Mononuclear cell (primary cell): ENCODE measurements around the gene MCOLN1. TPM values are rescaled to one million over a fixed set of nuclear protein-coding genes. Genes with fewer than 3 reads are reported as not detected.

Experiments
- H3K27me3 ChIP-seq: 2 replicates; pipeline ENCODE4 v1.6.0; 2011; ENCODE audit warnings: low read length, control low read depth; ENCODE audit not compliant: insufficient read depth
- H3K4me1 ChIP-seq: 2 replicates; pipeline ENCODE4 v1.5.1; 2011; ENCODE audit warnings: mild to moderate bottlenecking, low read length, control low read depth; ENCODE audit not compliant: insufficient read depth
- H3K4me3 ChIP-seq: 2 replicates; pipeline ENCODE4 v1.5.1; 2011; ENCODE audit warnings: mild to moderate bottlenecking, low read length, moderate library complexity
- H3K9me3 ChIP-seq: 2 replicates; pipeline ENCODE4 v1.5.1; 2011; ENCODE audit warnings: low read depth, mild to moderate bottlenecking, control low read depth, low read length
- total RNA-seq: library from RNA; depleted of rRNA; stranded (reverse); fragments of >200 nt; gene quantifications from one replicate; pipeline ENCODE4 v1.2.3, GENCODE V29; 2012

The MCOLN1 gene
- total RNA-seq, 1 donor = 7.9 TPM

DNA sequence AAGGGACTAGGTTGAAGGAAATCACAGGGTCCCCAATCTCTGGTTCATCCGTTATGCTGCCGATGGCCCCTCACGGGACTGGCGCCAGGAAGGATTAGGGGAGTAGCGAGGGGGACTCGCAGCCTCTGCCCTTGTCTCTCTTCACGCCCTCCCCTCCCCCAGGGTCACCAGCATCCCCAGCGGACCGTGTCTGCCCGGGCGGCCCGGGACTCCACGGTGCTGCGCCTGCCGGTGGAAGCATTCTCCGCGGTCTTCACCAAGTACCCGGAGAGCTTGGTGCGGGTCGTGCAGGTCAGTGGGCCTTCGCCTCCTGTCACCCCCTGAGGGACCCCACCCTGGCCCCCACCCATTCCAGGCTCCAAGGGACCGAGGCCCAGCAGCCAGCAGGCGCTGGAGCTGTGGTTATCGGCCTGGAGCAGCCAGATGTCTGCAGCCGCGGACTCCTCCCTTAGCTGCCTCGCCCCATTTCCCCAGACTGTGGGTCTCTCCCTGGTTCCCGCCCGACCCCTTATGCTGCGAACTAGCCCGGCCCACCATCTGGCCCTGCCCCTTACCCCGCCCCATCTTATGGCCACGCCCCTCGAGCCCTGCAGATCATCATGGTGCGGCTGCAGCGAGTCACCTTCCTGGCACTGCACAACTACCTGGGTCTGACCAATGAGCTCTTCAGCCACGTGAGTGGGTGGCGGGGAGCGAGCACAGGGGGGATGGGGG is 18.5 kb downstream of the MCOLN1 start:
- Histone ChIP-seq H3K4me1 (peaks cover 52% of the 10 kb centered on the region), H3K27me3 (no peaks in the 10 kb centered on the region), H3K4me3 (no peak overlapping the region), H3K9me3 (no peaks in the 10 kb centered on the region)

DNA sequence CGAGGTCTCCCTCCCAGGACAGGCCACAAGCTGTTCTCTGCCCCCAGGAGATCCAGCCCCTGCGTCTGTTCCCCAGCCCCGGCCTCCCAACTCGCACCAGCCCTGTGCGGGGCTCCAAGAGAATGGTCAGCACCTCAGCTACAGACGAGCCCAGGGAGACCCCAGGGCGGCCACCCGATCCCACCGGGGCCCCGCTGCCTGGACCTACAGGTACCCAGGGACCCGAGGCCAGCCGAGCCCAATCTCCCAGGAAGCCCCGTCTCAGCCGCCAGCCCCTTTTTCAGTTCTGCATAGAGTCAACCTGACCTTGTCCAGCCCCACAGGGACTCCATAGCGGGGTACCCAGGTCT is 19.0 kb downstream of the MCOLN1 start:
- Histone ChIP-seq H3K4me1 (peaks cover 52% of the 10 kb centered on the region), H3K27me3 (no peaks in the 10 kb centered on the region), H3K9me3 (no peaks in the 10 kb centered on the region), H3K4me3 (no peak overlapping the region)

DNA sequence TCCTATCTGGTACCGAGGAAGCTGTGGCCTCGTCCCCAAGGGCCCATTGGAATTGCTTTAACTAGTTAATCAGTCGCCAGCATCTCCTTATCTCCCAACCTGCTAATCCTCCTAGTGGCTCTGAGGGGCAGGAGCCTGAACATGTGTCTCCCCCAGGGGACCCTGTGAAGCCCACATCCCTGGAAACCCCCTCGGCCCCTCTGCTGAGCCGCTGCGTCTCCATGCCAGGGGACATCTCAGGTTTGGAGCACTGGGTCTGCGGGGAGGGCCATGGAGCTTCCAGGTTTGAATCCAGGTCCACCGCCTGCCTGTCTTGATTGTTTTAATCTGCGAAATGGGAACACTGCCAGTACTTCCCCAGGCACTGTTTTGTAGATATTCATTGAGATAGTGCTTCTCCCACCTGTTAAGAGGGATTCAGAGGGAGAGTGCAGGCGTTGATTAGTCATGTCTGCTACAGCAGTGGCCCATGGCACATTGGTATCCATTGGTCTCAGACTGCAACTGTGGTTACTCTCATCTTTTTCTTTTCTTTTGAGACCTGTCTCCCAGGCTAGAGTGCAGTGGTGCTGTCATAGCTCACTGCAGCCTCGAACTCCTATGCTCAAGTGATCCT is 19.5 kb downstream of the MCOLN1 start:
- no peaks in the 10 kb centered on the region for H3K27me3 ChIP-seq
- H3K9me3 ChIP-seq = no peaks in the 10 kb centered on the region
- no peak overlapping the region for H3K4me3 ChIP-seq
- H3K4me1 ChIP-seq = peaks cover 51% of the 10 kb centered on the region

DNA sequence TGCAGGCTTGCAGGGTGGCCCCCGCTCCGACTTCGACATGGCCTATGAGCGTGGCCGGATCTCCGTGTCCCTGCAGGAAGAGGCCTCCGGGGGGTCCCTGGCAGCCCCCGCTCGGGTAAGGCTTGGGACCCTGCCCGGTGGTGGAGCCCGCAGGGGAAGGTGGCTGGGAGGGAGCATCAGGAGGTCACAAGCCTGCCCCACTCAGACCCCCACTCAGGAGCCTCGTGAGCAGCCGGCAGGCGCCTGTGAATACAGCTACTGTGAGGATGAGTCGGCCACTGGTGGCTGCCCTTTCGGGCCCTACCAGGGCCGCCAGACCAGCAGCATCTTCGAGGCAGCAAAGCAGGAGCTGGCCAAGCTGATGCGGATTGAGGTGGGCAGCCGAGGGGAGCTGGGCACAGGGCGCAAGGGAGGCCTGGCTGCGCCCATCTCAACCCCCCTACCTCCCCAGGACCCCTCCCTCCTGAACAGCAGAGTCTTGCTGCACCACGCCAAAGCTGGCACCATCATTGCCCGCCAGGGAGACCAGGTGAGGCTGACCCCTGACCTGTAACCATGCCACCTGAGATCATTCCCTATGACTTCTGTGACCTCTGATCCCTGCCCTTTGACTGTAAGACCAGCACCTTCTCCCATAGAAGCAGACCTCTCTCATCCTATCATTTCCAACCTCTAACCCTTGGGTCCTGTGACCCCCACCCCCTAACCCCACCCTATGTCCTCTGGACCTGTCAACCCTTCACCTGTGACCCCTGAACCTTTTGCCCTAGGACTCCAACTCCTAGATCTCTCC is 20.3 kb downstream of the MCOLN1 start:
- peaks cover 51% of the 10 kb centered on the region for H3K4me1 ChIP-seq
- no peaks in the 10 kb centered on the region for H3K9me3 ChIP-seq
- no peak overlapping the region for H3K4me3 ChIP-seq
- H3K27me3 ChIP-seq = no peaks in the 10 kb centered on the region

DNA sequence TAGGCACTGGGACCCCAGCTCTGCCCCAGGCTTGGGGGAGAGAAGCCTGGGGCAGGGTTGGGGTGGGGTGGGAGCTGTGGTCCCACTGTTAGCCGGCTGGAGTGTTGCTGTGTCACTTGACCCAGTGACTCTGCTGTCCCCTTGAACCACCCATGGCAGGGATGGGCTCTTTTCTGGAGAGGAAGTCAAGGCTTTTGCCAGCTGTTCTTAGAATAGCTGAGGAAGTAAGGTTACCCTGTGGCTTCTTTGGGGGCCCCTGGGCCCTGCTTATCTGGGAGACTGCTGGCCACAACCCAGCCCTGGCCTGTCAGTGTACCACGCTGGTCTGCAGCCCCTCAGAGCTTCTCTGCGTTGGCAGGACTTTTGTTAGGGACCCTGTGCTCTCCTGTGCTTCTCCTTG is 22.2 kb downstream of the MCOLN1 start:
- H3K4me3 ChIP-seq = no peak overlapping the region
- H3K27me3 ChIP-seq = no peaks in the 10 kb centered on the region
- no peaks in the 10 kb centered on the region for H3K9me3 ChIP-seq
- peaks cover 51% of the 10 kb centered on the region for H3K4me1 ChIP-seq

DNA sequence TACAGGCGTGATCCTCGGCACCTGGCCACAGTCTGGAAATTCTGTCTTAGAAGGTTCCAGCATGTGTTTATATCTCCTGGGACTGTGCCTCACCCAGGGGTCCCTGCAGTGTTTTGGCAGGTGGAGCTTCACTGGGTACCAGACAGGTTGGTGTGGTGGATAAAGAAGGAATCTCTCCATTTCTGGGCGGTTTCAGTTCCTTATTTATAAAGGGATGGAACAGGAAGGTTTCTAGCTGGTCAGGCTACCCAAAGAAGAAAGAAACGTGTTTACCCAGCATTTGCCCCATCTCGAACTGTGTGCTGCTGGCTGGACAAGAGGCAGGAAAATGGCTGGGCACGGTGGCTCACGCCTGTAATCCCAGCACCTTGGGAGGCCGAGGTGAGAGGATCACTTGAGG is 22.9 kb downstream of the MCOLN1 start:
- H3K4me1 ChIP-seq = peaks cover 48% of the 10 kb centered on the region
- no peaks in the 10 kb centered on the region for H3K27me3 ChIP-seq
- no peaks in the 10 kb centered on the region for H3K9me3 ChIP-seq
- H3K4me3 ChIP-seq = no peak overlapping the region

DNA sequence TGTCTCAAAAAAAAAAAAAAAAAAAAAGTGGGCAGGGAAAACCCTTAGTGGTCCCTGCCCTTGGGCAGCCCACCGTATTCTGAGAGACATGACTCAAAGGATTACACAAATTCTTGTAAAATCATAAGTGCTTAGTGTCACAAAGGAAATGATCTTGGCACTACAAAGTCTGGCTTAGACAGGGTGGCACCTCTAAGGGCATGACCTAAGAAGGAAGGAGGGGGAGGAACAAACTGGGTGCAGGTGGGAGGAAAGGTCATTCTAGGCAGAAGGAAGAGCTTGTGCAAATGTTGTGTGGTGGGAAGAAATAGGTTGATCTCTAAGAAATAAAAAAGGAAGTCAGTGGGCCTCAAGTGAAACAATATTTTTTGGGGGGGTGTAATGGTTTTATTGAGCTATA is 23.5 kb downstream of the MCOLN1 start:
- Histone ChIP-seq H3K4me1 (peaks cover 48% of the 10 kb centered on the region), H3K27me3 (no peaks in the 10 kb centered on the region), H3K4me3 (no peak overlapping the region), H3K9me3 (no peaks in the 10 kb centered on the region)

DNA sequence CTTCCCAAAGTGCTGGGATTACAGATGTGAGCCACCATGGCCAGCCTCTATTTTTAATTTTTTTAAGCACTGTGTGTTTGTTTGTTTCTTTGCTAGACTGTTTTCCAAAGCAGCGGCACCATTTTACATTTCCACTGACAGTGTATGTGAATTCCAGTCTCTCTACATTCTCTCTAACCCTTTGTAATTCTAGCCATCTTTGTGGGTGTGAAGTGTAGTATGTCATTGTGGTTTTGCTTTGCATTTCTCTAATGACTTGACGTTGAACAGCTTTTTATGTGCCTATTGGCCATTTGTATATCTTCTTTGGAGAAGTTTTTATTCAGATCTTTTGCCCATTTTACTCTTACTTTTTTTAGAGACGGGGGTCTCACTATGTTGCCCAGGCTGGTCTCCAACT is 24.7 kb downstream of the MCOLN1 start:
- no peaks in the 10 kb centered on the region for H3K27me3 ChIP-seq
- peaks cover 48% of the 10 kb centered on the region for H3K4me1 ChIP-seq
- H3K4me3 ChIP-seq = no peak overlapping the region
- H3K9me3 ChIP-seq = no peaks in the 10 kb centered on the region

DNA sequence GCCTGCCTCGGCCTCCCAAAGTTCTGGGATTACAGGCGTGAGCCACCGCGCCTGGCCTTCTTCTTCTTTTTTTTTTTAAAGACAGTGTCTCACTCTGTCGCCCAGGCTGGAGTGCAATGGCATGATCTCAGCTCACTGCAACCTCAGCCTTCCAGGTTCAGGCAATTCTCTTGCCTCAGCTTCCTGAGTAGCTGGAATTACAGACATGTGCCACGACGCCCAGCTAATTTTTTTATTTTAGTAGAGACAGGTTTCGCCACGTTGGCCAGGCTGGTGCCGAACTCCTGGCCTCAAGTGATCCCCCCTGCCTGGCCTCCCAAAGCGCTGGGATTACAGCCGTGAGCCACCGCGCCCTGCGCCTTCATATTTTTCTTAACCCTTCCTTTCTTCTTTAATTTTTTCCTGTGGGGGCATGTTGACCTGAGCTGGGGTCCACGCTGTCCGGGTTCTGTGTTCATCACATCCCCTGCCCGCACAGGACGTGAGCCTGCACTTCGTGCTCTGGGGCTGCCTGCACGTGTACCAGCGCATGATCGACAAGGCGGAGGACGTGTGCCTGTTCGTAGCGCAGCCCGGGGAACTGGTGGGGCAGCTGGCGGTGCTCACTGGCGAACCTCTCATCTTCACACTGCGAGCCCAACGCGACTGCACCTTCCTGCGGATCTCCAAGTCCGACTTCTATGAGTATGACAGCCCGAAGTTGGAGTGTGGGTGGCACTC is 27.2 kb downstream of the MCOLN1 start:
- Histone ChIP-seq H3K4me1 (peaks cover 28% of the 10 kb centered on the region), H3K4me3 (no peak overlapping the region), H3K27me3 (no peaks in the 10 kb centered on the region), H3K9me3 (no peaks in the 10 kb centered on the region)

DNA sequence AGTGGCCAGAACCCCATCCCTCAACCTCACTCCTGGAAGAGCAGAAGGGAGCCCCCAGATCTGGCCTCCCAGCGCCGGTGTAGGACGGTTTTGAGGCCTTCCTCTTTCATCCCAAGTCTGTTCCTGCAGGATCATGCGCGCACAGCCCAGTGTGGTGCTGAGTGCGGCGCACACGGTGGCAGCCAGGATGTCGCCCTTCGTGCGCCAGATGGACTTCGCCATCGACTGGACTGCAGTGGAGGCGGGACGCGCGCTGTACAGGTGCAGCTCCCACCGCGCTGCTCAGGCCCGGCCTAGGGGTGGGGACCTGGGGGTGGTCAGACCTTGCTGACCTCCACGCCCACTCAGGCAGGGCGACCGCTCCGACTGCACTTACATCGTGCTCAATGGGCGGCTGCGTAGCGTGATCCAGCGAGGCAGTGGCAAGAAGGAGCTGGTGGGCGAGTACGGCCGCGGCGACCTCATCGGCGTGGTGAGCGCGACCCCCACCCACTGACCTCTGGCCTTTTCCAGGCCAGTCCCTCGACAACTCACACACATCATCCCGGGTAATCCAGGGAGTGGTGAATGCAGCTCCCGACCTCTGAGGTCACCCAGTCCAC is 27.8 kb downstream of the MCOLN1 start:
- no peak overlapping the region for H3K4me3 ChIP-seq
- peaks cover 21% of the 10 kb centered on the region for H3K4me1 ChIP-seq
- no peaks in the 10 kb centered on the region for H3K9me3 ChIP-seq
- no peaks in the 10 kb centered on the region for H3K27me3 ChIP-seq

DNA sequence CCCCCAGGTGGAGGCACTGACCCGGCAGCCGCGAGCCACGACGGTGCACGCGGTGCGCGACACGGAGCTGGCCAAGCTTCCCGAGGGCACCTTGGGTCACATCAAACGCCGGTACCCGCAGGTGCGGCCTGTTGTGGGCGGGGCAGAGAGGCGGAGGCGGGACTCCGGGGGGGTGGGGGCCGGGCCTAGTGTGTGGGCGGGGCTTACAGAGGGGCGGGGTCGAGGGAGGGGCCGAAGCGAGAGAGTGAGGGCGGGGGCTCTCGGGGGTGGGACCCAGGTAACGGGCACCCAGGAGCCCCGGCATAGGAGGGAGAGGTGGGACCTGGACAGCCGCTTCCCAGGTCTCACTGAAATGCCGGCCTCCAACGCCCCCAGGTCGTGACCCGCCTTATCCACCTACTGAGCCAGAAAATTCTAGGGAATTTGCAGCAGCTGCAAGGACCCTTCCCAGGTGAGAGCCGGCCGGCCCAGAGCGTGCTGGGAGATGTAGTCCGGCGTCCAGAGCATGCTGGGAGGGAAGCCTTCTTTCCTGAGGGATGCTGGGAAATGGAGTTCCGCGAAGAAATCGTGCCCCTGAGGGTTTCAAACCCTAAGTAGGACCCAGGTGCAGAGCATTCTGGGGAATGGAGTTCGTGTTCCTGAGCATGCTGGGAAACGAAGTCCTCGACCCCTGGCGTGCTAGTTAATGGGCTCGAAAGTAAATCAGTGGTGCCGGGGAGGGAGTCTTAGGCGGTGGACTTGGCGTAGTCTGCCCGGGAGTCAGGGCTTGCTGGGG is 28.8 kb downstream of the MCOLN1 start:
- no peaks in the 10 kb centered on the region for H3K9me3 ChIP-seq
- no peak overlapping the region for H3K4me3 ChIP-seq
- H3K27me3 ChIP-seq = no peaks in the 10 kb centered on the region
- peaks cover 12% of the 10 kb centered on the region for H3K4me1 ChIP-seq

DNA sequence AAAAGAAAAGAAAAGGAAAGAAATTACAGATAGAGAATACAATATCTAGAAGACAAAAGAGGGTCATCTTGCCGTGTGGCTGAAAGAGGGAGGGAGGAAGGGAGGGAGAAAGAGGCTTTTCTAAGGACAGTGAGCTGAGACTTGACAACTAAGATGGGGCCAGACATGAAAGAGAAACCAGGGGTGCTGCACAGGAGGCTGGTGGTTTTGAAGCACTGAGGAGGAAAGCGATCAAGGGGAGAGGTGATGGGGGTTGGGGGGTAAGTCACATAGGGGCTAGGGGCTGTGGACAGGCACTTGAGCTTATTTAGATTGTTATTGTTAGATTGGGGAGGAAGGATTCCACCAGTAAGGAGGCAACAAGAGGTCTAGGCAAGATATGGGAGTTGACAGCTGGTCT is 30.4 kb downstream of the MCOLN1 start:
- Histone ChIP-seq H3K9me3 (no peaks in the 10 kb centered on the region), H3K27me3 (no peaks in the 10 kb centered on the region), H3K4me3 (no peak overlapping the region), H3K4me1 (no peaks in the 10 kb centered on the region)

DNA sequence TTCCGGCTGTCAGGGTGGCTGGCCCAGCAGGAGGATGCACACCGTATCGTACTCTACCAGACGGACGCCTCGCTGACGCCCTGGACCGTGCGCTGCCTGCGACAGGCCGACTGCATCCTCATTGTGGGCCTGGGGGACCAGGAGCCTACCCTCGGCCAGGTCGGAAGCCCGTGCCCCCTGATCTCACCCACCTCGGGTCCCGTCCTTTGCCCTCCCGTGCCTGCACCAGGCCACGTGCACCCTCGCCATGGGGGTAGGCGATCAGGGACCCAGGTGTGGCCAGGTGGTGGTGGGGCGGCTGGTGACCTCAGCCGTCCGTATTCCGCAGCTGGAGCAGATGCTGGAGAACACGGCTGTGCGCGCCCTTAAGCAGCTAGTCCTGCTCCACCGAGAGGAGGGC is 32.1 kb downstream of the MCOLN1 start:
- no peaks in the 10 kb centered on the region for H3K9me3 ChIP-seq
- no peaks in the 10 kb centered on the region for H3K4me1 ChIP-seq
- no peaks in the 10 kb centered on the region for H3K27me3 ChIP-seq
- no peak overlapping the region for H3K4me3 ChIP-seq
